Stimulated activated effector memory CD8-positive, alpha-beta T cell treated with anti-CD3 and anti-CD28 coated beads, Interleukin-12 subunit alpha, Interleukin-12 subunit beta, amount 100 ng/mL, for 72 hours (primary cell): ENCODE results near the gene FAT4.

ENCODE experiments used
- ATAC-seq: fragments of 150-1000 bp; cut with Tn5 transposase; 2 replicates; pipeline ENCODE4 v1.10.0; 2021
- DNase-seq, 2 donors: peaks; one replicate each; pipeline ENCODE4 v3.0.0; 2021 to 2022; ENCODE audit warnings: low spot score in 2 of 2
- H3K27ac Mint-ChIP-seq: one replicate; pipeline ENCODE4 v1.8.0; 2022; ENCODE audit warnings: mild to moderate bottlenecking, mixed read lengths
- H3K36me3 Mint-ChIP-seq: one replicate; pipeline ENCODE4 v1.8.0; 2022; ENCODE audit warnings: mild to moderate bottlenecking, mixed read lengths
- H3K4me1 Mint-ChIP-seq: one replicate; pipeline ENCODE4 v1.8.0; 2022; ENCODE audit warnings: mixed read lengths
- H3K4me3 Mint-ChIP-seq: one replicate; pipeline ENCODE4 v1.8.0; 2022; ENCODE audit warnings: mild to moderate bottlenecking, mixed read lengths
- H3K9me3 Mint-ChIP-seq: one replicate; pipeline ENCODE4 v1.8.0; 2022; ENCODE audit warnings: mixed read lengths

The FAT4 gene

DNA sequence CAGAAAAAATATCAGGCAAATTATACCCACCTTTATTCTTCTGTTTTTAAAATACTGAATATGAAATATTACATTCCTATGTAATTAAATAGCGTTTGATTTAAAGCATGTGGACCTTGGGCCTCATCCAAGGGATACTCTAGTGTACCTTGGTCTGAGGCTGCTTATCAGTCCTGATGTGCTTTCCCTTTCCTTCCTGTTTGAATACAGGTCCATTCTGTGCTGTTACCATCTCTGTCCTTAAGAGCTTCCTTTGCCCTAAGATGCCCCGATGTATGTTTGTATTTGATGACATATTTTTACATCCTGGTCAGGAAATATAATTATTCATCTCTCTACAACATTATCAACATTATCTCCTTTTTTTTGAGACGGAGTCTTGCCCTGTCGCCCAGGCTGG is 24.1 kb downstream of the FAT4 start:
- no peak overlapping the region for H3K27ac Mint-ChIP-seq
- ATAC-seq: no peak

GRCh38 chr4:125344198-125344597 is 29.4 kb downstream of the FAT4 start:
- no peak for DNase-seq
- no peak for ATAC-seq
- Mint-ChIP-seq H3K4me3 (no peak overlapping the region), H3K4me1 (no peaks in the 10 kb centered on the region), H3K9me3 (peaks cover 2% of the 10 kb centered on the region), H3K27ac (no peak overlapping the region), H3K36me3 (no peaks in the 10 kb centered on the region)

More for the DNA sequence above, 24.1 kb downstream of the FAT4 start:
- no peaks in the 10 kb centered on the region for H3K4me1 Mint-ChIP-seq
- no peaks in the 10 kb centered on the region for H3K36me3 Mint-ChIP-seq
- DNase-seq: no peak
- H3K4me3 Mint-ChIP-seq: no peak overlapping the region
- H3K9me3 Mint-ChIP-seq: peaks cover 8% of the 10 kb centered on the region

- Mint-ChIP-seq H3K36me3 (no peaks in the 10 kb centered on the region), H3K4me3 (no peak overlapping the region), H3K9me3 (peaks cover 2% of the 10 kb centered on the region), H3K27ac (no peak overlapping the region), H3K4me1 (no peaks in the 10 kb centered on the region)
- ATAC-seq (no peak), DNase-seq (no peak)
Measured at GRCh38 chr4:125346616-125347015, 31.9 kb downstream of the FAT4 start.

DNA sequence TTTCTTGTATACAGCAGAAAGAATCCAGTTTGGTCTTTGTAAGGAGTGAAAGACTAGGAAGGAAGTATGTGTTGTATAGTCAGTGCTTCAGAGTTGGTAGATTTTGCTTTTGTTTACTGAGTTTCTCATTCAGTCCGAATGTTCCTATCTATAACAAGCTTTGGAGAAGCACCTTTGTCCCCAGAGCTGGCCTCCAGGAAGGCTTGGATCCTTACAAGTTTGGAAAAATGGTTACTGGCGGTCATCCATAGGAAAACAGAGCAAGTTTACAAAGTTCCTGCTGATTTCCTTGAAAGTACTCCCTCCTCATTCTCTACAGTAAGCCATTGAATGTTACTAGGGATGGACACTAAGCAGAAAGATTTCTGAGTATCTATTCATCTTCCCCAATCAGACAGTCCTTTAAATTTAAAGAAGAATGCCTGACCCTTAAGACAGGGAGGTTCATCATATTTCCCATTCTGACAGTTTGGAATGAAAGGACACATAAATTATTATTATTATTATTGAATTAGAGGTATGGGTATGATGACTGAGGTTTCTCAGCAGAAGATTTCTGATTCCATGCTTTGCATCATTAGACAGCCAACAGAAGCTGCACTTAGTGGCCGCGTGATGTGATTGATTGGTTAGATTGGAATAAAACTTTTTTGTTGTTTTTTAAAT is 35.8 kb downstream of the FAT4 start:
- no peaks in the 10 kb centered on the region for H3K4me1 Mint-ChIP-seq
- no peak overlapping the region for H3K4me3 Mint-ChIP-seq
- ATAC-seq: no peak
- H3K9me3 Mint-ChIP-seq: peaks cover 5% of the 10 kb centered on the region
- H3K36me3 Mint-ChIP-seq: no peaks in the 10 kb centered on the region
- no peak overlapping the region for H3K27ac Mint-ChIP-seq
- DNase-seq: no peak

- ATAC-seq (no peak), DNase-seq (no peak)
- Mint-ChIP-seq H3K4me3 (no peak overlapping the region), H3K27ac (no peak overlapping the region), H3K9me3 (peaks cover 5% of the 10 kb centered on the region), H3K4me1 (no peaks in the 10 kb centered on the region), H3K36me3 (no peaks in the 10 kb centered on the region)
Measured at GRCh38 chr4:125352521-125352920, 37.8 kb downstream of the FAT4 start.

DNA sequence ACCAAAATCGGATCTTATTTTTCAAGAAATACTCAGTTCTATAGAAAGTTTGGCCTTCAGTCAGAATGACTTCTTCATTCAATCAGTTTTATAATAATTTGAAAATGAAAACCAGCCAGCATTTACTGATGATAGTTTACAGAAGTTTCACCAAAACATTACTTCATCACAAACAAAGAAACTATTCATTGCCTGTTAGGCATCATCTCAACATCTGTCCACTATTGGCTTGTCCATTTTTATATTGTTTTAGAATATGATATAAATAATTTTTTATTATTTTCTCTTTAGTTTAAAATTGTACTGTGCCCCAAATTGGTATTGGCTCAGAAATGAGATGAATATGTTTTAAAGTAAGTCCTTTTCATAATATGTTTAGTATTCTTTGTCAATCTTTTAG is 38.4 kb downstream of the FAT4 start:
- Mint-ChIP-seq H3K36me3 (no peaks in the 10 kb centered on the region), H3K9me3 (peaks cover 5% of the 10 kb centered on the region), H3K4me3 (no peak overlapping the region), H3K27ac (no peak overlapping the region), H3K4me1 (no peaks in the 10 kb centered on the region)
- ATAC-seq (no peak), DNase-seq (no peak)

DNA sequence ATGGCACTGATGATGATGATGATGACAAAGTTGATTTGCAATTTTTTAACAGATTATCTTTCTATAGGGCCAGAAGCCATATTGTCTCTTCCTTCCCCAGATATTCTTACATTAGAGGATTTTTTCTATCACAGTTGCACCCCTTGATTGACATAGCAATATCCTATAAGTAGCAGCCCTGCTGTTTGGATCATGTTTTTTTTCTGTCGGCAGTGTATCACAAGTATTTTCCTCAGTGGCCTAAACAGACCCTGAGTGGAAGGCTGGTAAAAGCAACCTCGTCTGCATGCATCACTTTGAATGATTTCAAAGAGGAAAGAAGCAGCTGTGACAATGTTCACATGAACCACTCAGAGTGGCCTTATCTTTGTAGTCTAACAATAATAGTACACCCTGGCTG is 41.0 kb downstream of the FAT4 start:
- Mint-ChIP-seq H3K27ac (no peak overlapping the region), H3K36me3 (no peaks in the 10 kb centered on the region), H3K4me3 (no peak overlapping the region), H3K9me3 (peaks cover 8% of the 10 kb centered on the region), H3K4me1 (no peaks in the 10 kb centered on the region)
- ATAC-seq (no peak), DNase-seq (no peak)

GRCh38 chr4:125357675-125358074 is 42.9 kb downstream of the FAT4 start:
- H3K9me3 Mint-ChIP-seq: peaks cover 9% of the 10 kb centered on the region
- H3K4me3 Mint-ChIP-seq: no peak overlapping the region
- no peaks in the 10 kb centered on the region for H3K36me3 Mint-ChIP-seq
- no peak for ATAC-seq
- H3K4me1 Mint-ChIP-seq: no peaks in the 10 kb centered on the region
- no peak for DNase-seq
- no peak overlapping the region for H3K27ac Mint-ChIP-seq

DNA sequence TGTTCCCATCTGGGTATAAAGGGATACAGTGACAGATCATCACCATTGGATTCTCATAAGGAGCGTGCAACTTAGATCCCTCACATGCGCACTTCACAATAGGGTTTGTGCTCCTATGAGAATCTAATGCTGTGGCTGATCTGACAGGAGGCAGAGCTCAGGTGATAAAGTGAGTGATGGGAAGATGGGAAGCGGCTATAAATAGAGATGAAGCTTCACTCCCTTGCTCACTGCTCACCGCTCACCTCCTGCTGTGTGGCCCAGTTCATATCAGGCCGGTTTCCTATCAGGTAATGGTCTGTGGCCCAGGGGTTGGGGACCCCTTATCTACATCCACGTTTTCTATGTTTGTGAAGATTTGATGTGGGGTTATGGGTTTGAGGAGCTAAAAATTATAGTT is 43.7 kb downstream of the FAT4 start:
- ATAC-seq (no peak), DNase-seq (no peak)
- H3K4me3 Mint-ChIP-seq: no peak overlapping the region
- peaks cover 9% of the 10 kb centered on the region for H3K9me3 Mint-ChIP-seq
- H3K36me3 Mint-ChIP-seq: no peaks in the 10 kb centered on the region
- no peak overlapping the region for H3K27ac Mint-ChIP-seq
- no peaks in the 10 kb centered on the region for H3K4me1 Mint-ChIP-seq

DNA sequence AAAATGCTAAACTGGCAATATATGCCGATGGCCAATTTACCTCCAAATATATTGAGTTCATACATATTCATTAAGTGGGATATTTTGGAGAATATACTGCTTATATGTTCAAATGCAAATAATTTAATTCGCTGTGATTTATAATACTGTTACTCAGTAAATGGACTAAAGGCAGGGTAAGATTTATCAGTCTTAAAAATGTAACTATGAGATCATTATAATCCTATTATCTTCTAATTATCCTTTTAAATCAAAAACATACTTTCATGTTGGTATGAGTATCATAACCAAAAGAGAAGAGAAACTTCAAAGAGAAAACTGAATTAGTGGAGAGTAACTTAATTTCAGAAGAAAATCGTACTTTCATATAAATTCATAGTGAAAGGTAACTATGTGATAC is 44.6 kb downstream of the FAT4 start:
- H3K9me3 Mint-ChIP-seq: peaks cover 11% of the 10 kb centered on the region
- no peak for DNase-seq
- no peak overlapping the region for H3K27ac Mint-ChIP-seq
- no peak for ATAC-seq
- no peaks in the 10 kb centered on the region for H3K4me1 Mint-ChIP-seq
- H3K36me3 Mint-ChIP-seq: no peaks in the 10 kb centered on the region
- H3K4me3 Mint-ChIP-seq: no peak overlapping the region

- peaks cover 13% of the 10 kb centered on the region for H3K9me3 Mint-ChIP-seq
Measured at GRCh38 chr4:125359960-125360634, 45.3 kb downstream of the FAT4 start.

DNA sequence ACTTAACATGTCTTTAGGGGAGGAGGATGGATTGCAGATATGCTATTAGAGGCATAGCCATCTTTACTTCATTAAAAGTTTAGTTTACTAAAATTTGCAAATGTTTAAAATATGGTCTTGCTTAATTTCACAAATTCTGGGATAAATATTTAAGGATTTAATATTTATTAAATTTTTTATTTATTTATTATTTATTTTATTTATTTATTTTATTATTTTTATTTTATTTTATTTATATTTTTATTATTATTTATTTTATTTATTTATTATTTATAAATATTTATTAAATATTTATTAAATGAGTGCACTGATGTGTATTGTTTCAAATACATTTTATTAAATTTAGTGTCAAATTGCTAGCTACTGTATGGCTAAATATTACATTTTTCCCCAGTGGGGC is 46.0 kb downstream of the FAT4 start:
- no peak overlapping the region for H3K27ac Mint-ChIP-seq
- H3K4me1 Mint-ChIP-seq: no peaks in the 10 kb centered on the region
- no peaks in the 10 kb centered on the region for H3K36me3 Mint-ChIP-seq
- DNase-seq (no peak), ATAC-seq (no peak)
- no peak overlapping the region for H3K4me3 Mint-ChIP-seq
- H3K9me3 Mint-ChIP-seq: peaks cover 16% of the 10 kb centered on the region

More at GRCh38 chr4:125359960-125360634, 45.3 kb downstream of the FAT4 start:
- Mint-ChIP-seq H3K36me3 (no peaks in the 10 kb centered on the region), H3K4me3 (no peak overlapping the region), H3K4me1 (no peaks in the 10 kb centered on the region), H3K27ac (no peak overlapping the region)
- DNase-seq (no peak), ATAC-seq (no peak)
